K562 (cell line): Measurements from ENCODE around the gene CLUH. TPM values are rescaled to one million over a fixed set of nuclear protein-coding genes. Genes with fewer than 3 reads are reported as not detected.

Source experiments
- ATAC-seq: fragments of 200-7000 bp; cut with Tn5 transposase; 3 replicates; pipeline ENCODE4 v1.9.1; 2020; ENCODE audit warnings: moderate library complexity
- BruUV-seq: library from RNA; stranded (reverse); fragments of 400-500 nt; replicated peaks from 2 replicates; lab custom pipeline; 2021; lab: Mats Ljungman, UMichigan
- CTCF ChIA-PET: fragments of 300-600 bp; formaldehyde crosslinking; extraction: SDS; loops from one replicate; lab custom pipeline; 2021; ENCODE audit warnings: low intra/inter-chr PET ratio; lab: Yijun Ruan, JAX
- POLR2A ChIA-PET: fragments of 300-600, 350-650 bp; sonication (Branson Sonifier 250); formaldehyde crosslinking; extraction: SDS; loops from one replicate; lab custom pipeline; 2021; ENCODE audit warnings: antibody characterized with exemption, inconsistent platforms; lab: Yijun Ruan, JAX
- DNase-seq, 4 experiments: peaks; one replicate each; pipeline versions ENCODE4 v3.0.0 to v3.0.0-alpha.2; 2011 to 2018; ENCODE audit warnings: low spot score in 3 of 4, mixed read lengths in 3 of 4; ENCODE audit errors: extremely low read depth in 1 of 4
- FAIRE-seq: peaks from 2 replicates; lab custom pipeline; 2011; peaks lifted over from hg19 to GRCh38; lab: Jason Lieb, UNC
- H2AFZ ChIP-seq: 2 replicates; pipeline ENCODE4 v1.6.0; 2011; ENCODE audit warnings: low read depth, low read length, control low read depth, inconsistent platforms
- H3K27ac ChIP-seq: fragments of 200-600 bp; 3 replicates; pipeline ENCODE4 v1.8.0; 2011; ENCODE audit warnings: low read depth, mild to moderate bottlenecking, control low read depth, inconsistent platforms, low read length, moderate library complexity, mixed read lengths; ENCODE audit errors: extremely low read depth
- H3K27me3 ChIP-seq, 2 experiments: fragments of 300-600 bp in 1 of 2; 2 replicates in 1 of 2; 3 replicates in 1 of 2; pipeline versions ENCODE4 v1.6.0 to v1.8.0; 2011; ENCODE audit warnings: inconsistent platforms in 2 of 2, low read length in 2 of 2, mild to moderate bottlenecking in 1 of 2, mixed read lengths in 1 of 2, moderate library complexity in 1 of 2; ENCODE audit not compliant: control insufficient read depth in 2 of 2, insufficient read depth in 2 of 2
- H3K36me3 ChIP-seq: fragments of 300-600 bp; 3 replicates; pipeline ENCODE4 v1.8.0; 2011; ENCODE audit warnings: mild to moderate bottlenecking, low read length, inconsistent platforms; ENCODE audit not compliant: control insufficient read depth, insufficient read depth
- H3K4me1 ChIP-seq, 2 experiments: fragments of 200-600 bp in 1 of 2; replicated peaks in 1 of 2; 2 replicates in 1 of 2; 3 replicates in 1 of 2; pipeline versions ENCODE4 v1.5.1 to v1.8.0; 2011; ENCODE audit warnings: inconsistent platforms in 2 of 2, low read length in 2 of 2, mild to moderate bottlenecking in 1 of 2, mixed read lengths in 1 of 2, moderate library complexity in 1 of 2; ENCODE audit not compliant: control insufficient read depth in 2 of 2, insufficient read depth in 2 of 2
- H3K4me2 ChIP-seq: 2 replicates; pipeline ENCODE4 v1.6.1; 2011; ENCODE audit warnings: low read length, control low read depth, inconsistent platforms, mixed read lengths; ENCODE audit not compliant: insufficient read depth
- H3K4me3 ChIP-seq: fragments of 200-600 bp; sonication (generic), shearing (Covaris generic); 2 replicates; pipeline ENCODE4 v1.5.1; 2016; ENCODE audit warnings: control low read depth, inconsistent platforms
- H3K79me2 ChIP-seq: fragments of 200-600 bp; 3 replicates; pipeline ENCODE4 v1.8.0; 2011; ENCODE audit warnings: low read length, inconsistent platforms; ENCODE audit not compliant: control insufficient read depth, insufficient read depth
- H3K9ac ChIP-seq, 2 experiments: 2 replicates each; pipeline versions ENCODE4 v1.6.0 to v1.6.1; 2011; ENCODE audit warnings: low read depth in 2 of 2, low read length in 2 of 2, control low read depth in 1 of 2, inconsistent platforms in 1 of 2, mild to moderate bottlenecking in 1 of 2, mixed read lengths in 1 of 2; ENCODE audit not compliant: insufficient read depth in 1 of 2
- H3K9me1 ChIP-seq: one replicate; pipeline ENCODE4 v1.6.0; 2011; ENCODE audit warnings: inconsistent platforms, mild to moderate bottlenecking, low read length, moderate library complexity; ENCODE audit not compliant: control insufficient read depth, insufficient read depth
- H3K9me3 ChIP-seq: replicated peaks from 2 replicates; pipeline ENCODE4 v1.5.1; 2011; ENCODE audit warnings: low read depth, low read length, inconsistent platforms; ENCODE audit not compliant: control insufficient read depth, insufficient read depth
- H4K20me1 ChIP-seq: replicated peaks from 2 replicates; pipeline ENCODE4 v1.6.1; 2011; ENCODE audit warnings: low read length, inconsistent platforms, mixed read lengths; ENCODE audit not compliant: control insufficient read depth, insufficient read depth
- CBFA2T3 ChIP-seq: fragments of 450-650 bp; IDR thresholded peaks from 2 replicates; pipeline ENCODE4 v1.6.1; 2017
- EZH2 ChIP-seq: IDR thresholded peaks from 2 replicates; pipeline ENCODE4 v1.6.1; 2012; ENCODE audit warnings: low read depth, mild to moderate bottlenecking, inconsistent platforms, low read length, borderline replicate concordance
- FOXJ2 ChIP-seq: fragments of 200-800 bp; sonication (Bioruptor generic); IDR thresholded peaks from 2 replicates; pipeline ENCODE4 v1.6.1; 2016; ENCODE audit warnings: missing genetic modification characterization, missing compliant biosample characterization
- GATAD2B ChIP-seq: fragments of 450-650 bp; IDR thresholded peaks from 2 replicates; pipeline ENCODE4 v1.6.1; 2017; ENCODE audit warnings: mild to moderate bottlenecking, borderline replicate concordance
- HDGF ChIP-seq: fragments of 450-650 bp; IDR thresholded peaks from 2 replicates; pipeline ENCODE4 v1.6.1; 2016
- HNRNPUL1 ChIP-seq: fragments of 200-400 bp; formaldehyde crosslinking; IDR thresholded peaks from 2 replicates; pipeline ENCODE4 v1.6.1; 2017; ENCODE audit warnings: low read length
- JUN ChIP-seq, 2 experiments: sonication (generic) in 1 of 2; formaldehyde crosslinking in 1 of 2; IDR thresholded peaks; 2 replicates each; pipeline versions ENCODE4 v1.6.1 to v1.8.0; 2012 to 2022; ENCODE audit warnings: borderline replicate concordance in 2 of 2, mild to moderate bottlenecking in 2 of 2, improper control_type of control experiment in 1 of 2, low read depth in 1 of 2, low read length in 1 of 2, missing genetic modification reagents in 1 of 2
- LEF1 ChIP-seq: fragments of 450-650 bp; IDR thresholded peaks from 2 replicates; pipeline ENCODE4 v1.6.1; 2016; ENCODE audit warnings: mild to moderate bottlenecking
- MCM5 ChIP-seq: fragments of 450-650 bp; IDR thresholded peaks from 2 replicates; pipeline ENCODE4 v1.6.1; 2016; ENCODE audit warnings: low read depth
- PCBP2 ChIP-seq: fragments of 200-400 bp; formaldehyde crosslinking; IDR thresholded peaks from 2 replicates; pipeline ENCODE4 v1.6.1; 2018; ENCODE audit warnings: low read length, low read depth, mild to moderate bottlenecking, moderate library complexity; ENCODE audit not compliant: poor library complexity, severe bottlenecking
- RHOXF2B ChIP-seq: fragments of 250-450 bp; sonication (Bioruptor Pico); conservative IDR thresholded peaks from 2 replicates; pipeline ENCODE4 v1.5.1; 2021
- ZNF24 ChIP-seq: fragments of 450-650 bp; IDR thresholded peaks from 2 replicates; pipeline ENCODE4 v1.6.1; 2016
- ZNF431 ChIP-seq: sonication (generic); formaldehyde crosslinking; IDR thresholded peaks from 2 replicates; pipeline ENCODE4 v1.8.0; 2022; ENCODE audit warnings: mild to moderate bottlenecking, missing genetic modification reagents
- ZNF778 ChIP-seq: fragments of 450-650 bp; formaldehyde crosslinking; IDR thresholded peaks from 2 replicates; pipeline ENCODE4 v1.4.0; 2020; ENCODE audit warnings: mild to moderate bottlenecking, moderate library complexity
- WGBS: fragments of 100-300 bp; shearing (Covaris generic); methylation state at CpG from one replicate; pipeline ENCODE4 v1.1.6; 2016; ENCODE audit warnings: low coverage, mixed read lengths; ENCODE audit not compliant: insufficient coverage; ENCODE audit errors: missing lambda C conversion rate; 5-methylcytosine and 5-hydroxymethylcytosine counted together
- in situ Hi-C: fragments of 300-500 bp; cut with MboI; formaldehyde crosslinking; loops from 4 replicates; pipeline ENCODE4 v1.15.0; 2018; ENCODE audit warnings: inconsistent platforms, mixed read lengths
- intact Hi-C: fragments of 100-400 bp; cut with micrococcal nuclease; formaldehyde crosslinking; loops from 2 replicates; pipeline ENCODE4 v1.14.2; 2022
- polyA plus RNA-seq, 8 experiments: library from polyadenylated mRNA; depleted of rRNA in 4 of 8; stranded (reverse) in 5 of 8; unstranded in 3 of 8; fragments of >200 nt; fragmentation: Nextera tagmentation in 2 of 8; fragmentation: Illumina TruSeq in 1 of 8; extraction: Ambion mirVana in 2 of 8; extraction: Trizol in 1 of 8; gene quantifications; 2 replicates each; pipeline versions ENCODE4 v1.2.1 to v1.2.3, GENCODE V29; 2011 to 2014; ENCODE audit warnings: inconsistent platforms in 1 of 8, missing spikeins in 1 of 8
- total RNA-seq, 7 experiments: library from RNA; depleted of rRNA in 6 of 7; stranded (reverse); fragments of >200 nt in 6 of 7; fragmentation: Illumina TruSeq in 2 of 7; extraction: Trizol in 2 of 7; gene quantifications; 2 replicates each; pipeline versions ENCODE4 v1.2.1 to v1.2.3, GENCODE V29; 2011 to 2021; ENCODE audit warnings: low replicate concordance in 1 of 7
- TF ChIP-seq, protein P1 (sequence below): sonication (generic); formaldehyde crosslinking; IDR thresholded peaks from 2 replicates; pipeline ENCODE4 v1.8.1; 2023; ENCODE audit warnings: missing genetic modification reagents, mild to moderate bottlenecking, borderline replicate concordance

The CLUH gene
- total and polyA plus RNA-seq, 9 of the 15 experiments (the other 6 are each of a cell fraction or from before 2014, with no cell fraction given) = 0.21 to 140 (median 33.2) TPM

DNA sequence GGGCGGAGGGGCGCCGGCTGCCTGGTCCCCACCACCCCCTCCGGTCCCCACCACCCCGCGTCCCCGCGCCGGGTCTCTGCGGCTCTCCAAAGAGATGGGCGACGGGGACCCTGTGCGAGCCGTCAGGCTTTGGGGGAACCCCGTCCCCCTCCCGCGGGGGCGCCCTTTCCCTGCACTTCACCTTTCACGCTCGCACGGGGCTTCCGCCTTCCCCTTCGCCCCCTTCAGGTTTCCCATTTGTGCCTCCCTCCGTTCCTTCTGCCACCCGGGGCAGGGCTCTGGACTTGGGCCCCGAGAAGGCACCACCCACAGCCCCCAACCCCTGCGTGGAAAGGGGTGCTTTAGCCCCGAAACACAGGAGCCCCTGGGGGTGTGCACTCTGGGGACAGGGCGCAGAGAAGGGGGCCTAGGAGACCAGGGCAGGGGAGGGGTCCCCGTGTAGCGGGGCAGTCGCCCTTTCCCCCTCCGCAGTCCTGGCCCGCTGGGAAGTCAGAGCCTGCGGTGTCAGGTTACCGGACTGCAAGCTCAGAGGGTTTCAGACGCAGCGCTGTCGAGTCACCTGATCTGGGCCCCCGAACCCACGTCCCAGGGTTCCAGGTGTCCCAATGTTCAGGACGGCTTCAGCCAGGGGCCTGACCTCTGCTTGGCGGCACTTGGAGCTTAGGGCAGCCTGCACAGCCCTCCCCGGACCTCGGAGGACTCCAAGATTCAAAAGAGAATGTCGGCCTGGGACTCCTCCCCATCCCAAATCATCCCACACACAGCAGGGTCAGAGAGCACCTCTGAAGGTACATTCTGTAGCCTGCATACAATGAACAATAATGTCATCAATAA lies 44.5 kb upstream of the CLUH start (continued):
- no peak for TF ChIP-seq ZNF24
- no peak for TF ChIP-seq MCM5
- no peak for TF ChIP-seq PCBP2
- no peak for TF ChIP-seq RHOXF2B (CRISPR knock-in tag)
- no peak for TF ChIP-seq ZNF778 (CRISPR knock-in tag)
- no peak for TF ChIP-seq HDGF
- TF ChIP-seq HNRNPUL1 = no peak
- TF ChIP-seq FOXJ2 (tag) = no peak

DNA sequence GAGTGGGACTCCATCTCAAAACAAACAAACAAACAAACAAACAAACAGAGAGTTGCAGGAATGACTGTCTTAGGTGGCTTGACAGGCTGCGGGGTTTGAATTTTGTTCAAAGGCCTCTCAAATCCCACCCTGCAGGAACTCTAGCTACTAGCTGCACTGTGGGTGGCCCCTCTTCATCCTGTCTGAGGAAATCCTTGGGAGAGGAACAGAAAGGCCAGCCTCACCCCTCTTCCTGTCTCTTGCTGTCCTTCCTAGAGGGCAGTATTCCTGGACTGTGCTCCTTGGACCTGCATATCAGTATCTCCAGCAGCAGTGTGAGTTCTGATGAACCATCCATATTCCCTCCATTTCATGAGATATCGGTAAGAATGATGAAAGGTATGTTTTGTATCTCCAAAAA lies 39.9 kb upstream of the CLUH start:
- H3K9me1 ChIP-seq = no peaks in the 10 kb centered on the region
- no peak overlapping the region for H3K4me2 ChIP-seq
- in situ Hi-C loops = no loop called here
- no peaks in the 10 kb centered on the region; the same call in 1 of the 2 replicates for H4K20me1 ChIP-seq
- no peak for ATAC-seq
- H3K36me3 ChIP-seq = no peaks in the 10 kb centered on the region
- no peak overlapping the region for H3K27ac ChIP-seq
- TF ChIP-seq ZNF431 (CRISPR knock-in tag) (no peak), JUN (IDR thresholded peaks at IDR 0.05; ENCODE audit: borderline replicate concordance, low read depth, low read length) (no peak), JUN (CRISPR knock-in tag; IDR thresholded peaks at IDR 0.05; ENCODE audit: borderline replicate concordance) (no peak), EZH2 (no peak), LEF1 (no peak), GATAD2B (no peak), CBFA2T3 (no peak)
- TF ChIP-seq, protein P1, sequence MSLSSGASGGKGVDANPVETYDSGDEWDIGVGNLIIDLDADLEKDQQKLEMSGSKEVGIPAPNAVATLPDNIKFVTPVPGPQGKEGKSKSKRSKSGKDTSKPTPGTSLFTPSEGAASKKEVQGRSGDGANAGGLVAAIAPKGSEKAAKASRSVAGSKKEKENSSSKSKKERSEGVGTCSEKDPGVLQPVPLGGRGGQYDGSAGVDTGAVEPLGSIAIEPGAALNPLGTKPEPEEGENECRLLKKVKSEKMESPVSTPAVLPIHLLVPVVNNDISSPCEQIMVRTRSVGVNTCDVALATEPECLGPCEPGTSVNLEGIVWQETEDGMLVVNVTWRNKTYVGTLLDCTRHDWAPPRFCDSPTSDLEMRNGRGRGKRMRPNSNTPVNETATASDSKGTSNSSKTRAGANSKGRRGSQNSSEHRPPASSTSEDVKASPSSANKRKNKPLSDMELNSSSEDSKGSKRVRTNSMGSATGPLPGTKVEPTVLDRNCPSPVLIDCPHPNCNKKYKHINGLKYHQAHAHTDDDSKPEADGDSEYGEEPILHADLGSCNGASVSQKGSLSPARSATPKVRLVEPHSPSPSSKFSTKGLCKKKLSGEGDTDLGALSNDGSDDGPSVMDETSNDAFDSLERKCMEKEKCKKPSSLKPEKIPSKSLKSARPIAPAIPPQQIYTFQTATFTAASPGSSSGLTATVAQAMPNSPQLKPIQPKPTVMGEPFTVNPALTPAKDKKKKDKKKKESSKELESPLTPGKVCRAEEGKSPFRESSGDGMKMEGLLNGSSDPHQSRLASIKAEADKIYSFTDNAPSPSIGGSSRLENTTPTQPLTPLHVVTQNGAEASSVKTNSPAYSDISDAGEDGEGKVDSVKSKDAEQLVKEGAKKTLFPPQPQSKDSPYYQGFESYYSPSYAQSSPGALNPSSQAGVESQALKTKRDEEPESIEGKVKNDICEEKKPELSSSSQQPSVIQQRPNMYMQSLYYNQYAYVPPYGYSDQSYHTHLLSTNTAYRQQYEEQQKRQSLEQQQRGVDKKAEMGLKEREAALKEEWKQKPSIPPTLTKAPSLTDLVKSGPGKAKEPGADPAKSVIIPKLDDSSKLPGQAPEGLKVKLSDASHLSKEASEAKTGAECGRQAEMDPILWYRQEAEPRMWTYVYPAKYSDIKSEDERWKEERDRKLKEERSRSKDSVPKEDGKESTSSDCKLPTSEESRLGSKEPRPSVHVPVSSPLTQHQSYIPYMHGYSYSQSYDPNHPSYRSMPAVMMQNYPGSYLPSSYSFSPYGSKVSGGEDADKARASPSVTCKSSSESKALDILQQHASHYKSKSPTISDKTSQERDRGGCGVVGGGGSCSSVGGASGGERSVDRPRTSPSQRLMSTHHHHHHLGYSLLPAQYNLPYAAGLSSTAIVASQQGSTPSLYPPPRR (CRISPR knock-in tag) = no peak
- TF ChIP-seq, all 486 proteins: peak for 0
- CTCF ChIA-PET = no interaction called here
- Histone ChIP-seq H3K9ac (no peak overlapping the region), H3K79me2 (no peaks in the 10 kb centered on the region), H3K4me1 (peaks cover 0 to 24% of the 10 kb centered on the region in 2 experiments; a peak in 2 of 5 replicates), H3K27me3 (peaks cover 5 to 19% of the 10 kb centered on the region in 2 experiments; a peak in 3 of 5 replicates), H3K9me3 (no peaks in the 10 kb centered on the region), H3K4me3 (no peak overlapping the region), H2AFZ (no peak overlapping the region)
- no peak for DNase-seq
- WGBS = 0% methylated on average over 2 of the region's 2 CpGs
- BruUV-seq = no TSS peak
- POLR2A ChIA-PET = interaction anchor here (0.7 kb wide), 1 partner anchor 12 kb away, joined by 3 read pairs; no protein-coding TSS in a partner anchor
- no peak for FAIRE-seq
- intact Hi-C loops = no loop called here
